HL-60 (cell line): ENCODE results near the gene CLEC2D.

Experiments
- GABPA ChIP-seq: IDR thresholded peaks from 2 replicates; pipeline ENCODE4 v1.6.1; 2012; ENCODE audit warnings: low read depth
- POLR2AphosphoS5 ChIP-seq: IDR thresholded peaks from 2 replicates; pipeline ENCODE4 v1.6.1; 2012; ENCODE audit warnings: low read depth
- SPI1 ChIP-seq: IDR thresholded peaks from 2 replicates; pipeline ENCODE4 v1.6.1; 2012; ENCODE audit warnings: low read depth, mild to moderate bottlenecking, borderline replicate concordance
- TF ChIP-seq, protein P1 (sequence below): IDR thresholded peaks from one replicate; pipeline ENCODE4 v1.5.1; 2011; ENCODE audit warnings: low read length, control low read depth, inconsistent platforms; ENCODE audit not compliant: insufficient read depth
- TF ChIP-seq, protein P2 (sequence below): IDR thresholded peaks from 2 replicates; pipeline ENCODE4 v1.6.1; 2012; ENCODE audit warnings: low read depth; ENCODE audit not compliant: insufficient replicate concordance

DNA sequence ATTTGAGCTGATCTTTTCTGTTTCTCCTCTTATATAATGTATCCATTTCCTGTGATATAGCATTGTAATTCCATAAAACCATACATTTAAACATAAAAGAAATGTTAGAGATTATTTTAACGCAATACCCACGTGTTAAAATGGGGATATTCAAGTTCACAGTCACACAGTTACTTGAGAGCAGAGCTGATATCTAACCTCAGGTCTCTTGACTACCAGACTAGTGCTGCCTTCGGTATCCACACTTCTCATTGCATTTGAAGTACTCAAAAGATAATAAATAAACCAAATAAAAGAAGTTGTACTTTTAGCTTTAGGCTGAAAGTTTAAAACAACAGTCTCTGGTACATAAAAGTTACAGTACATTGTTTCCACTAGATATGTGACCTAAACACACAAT lies 60.5 kb downstream of the CLEC2D start:
- TF ChIP-seq, protein P1, sequence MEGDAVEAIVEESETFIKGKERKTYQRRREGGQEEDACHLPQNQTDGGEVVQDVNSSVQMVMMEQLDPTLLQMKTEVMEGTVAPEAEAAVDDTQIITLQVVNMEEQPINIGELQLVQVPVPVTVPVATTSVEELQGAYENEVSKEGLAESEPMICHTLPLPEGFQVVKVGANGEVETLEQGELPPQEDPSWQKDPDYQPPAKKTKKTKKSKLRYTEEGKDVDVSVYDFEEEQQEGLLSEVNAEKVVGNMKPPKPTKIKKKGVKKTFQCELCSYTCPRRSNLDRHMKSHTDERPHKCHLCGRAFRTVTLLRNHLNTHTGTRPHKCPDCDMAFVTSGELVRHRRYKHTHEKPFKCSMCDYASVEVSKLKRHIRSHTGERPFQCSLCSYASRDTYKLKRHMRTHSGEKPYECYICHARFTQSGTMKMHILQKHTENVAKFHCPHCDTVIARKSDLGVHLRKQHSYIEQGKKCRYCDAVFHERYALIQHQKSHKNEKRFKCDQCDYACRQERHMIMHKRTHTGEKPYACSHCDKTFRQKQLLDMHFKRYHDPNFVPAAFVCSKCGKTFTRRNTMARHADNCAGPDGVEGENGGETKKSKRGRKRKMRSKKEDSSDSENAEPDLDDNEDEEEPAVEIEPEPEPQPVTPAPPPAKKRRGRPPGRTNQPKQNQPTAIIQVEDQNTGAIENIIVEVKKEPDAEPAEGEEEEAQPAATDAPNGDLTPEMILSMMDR, result no peak
- no peak for TF ChIP-seq POLR2AphosphoS5
- TF ChIP-seq, protein P2, sequence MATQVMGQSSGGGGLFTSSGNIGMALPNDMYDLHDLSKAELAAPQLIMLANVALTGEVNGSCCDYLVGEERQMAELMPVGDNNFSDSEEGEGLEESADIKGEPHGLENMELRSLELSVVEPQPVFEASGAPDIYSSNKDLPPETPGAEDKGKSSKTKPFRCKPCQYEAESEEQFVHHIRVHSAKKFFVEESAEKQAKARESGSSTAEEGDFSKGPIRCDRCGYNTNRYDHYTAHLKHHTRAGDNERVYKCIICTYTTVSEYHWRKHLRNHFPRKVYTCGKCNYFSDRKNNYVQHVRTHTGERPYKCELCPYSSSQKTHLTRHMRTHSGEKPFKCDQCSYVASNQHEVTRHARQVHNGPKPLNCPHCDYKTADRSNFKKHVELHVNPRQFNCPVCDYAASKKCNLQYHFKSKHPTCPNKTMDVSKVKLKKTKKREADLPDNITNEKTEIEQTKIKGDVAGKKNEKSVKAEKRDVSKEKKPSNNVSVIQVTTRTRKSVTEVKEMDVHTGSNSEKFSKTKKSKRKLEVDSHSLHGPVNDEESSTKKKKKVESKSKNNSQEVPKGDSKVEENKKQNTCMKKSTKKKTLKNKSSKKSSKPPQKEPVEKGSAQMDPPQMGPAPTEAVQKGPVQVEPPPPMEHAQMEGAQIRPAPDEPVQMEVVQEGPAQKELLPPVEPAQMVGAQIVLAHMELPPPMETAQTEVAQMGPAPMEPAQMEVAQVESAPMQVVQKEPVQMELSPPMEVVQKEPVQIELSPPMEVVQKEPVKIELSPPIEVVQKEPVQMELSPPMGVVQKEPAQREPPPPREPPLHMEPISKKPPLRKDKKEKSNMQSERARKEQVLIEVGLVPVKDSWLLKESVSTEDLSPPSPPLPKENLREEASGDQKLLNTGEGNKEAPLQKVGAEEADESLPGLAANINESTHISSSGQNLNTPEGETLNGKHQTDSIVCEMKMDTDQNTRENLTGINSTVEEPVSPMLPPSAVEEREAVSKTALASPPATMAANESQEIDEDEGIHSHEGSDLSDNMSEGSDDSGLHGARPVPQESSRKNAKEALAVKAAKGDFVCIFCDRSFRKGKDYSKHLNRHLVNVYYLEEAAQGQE, result no peak
- TF ChIP-seq GABPA, result no peak
- TF ChIP-seq SPI1, result no peak
